ENCODE results near the gene CHD2. TPM values are rescaled to one million over a fixed set of nuclear protein-coding genes. Genes with fewer than 3 reads are reported as not detected.
"Not testable (repeated sequence)": the region's sequence is repeated elsewhere in the genome, so short reads cannot be mapped to it uniquely, and the experiment has no call there.

Gene CHD2
- total and polyA plus RNA-seq, 2 donors, result 62.0 to 78.7 TPM

GRCh38 chr15:93034512-93034911, 134.4 kb downstream of the CHD2 start:
- Histone ChIP-seq H3K4me1 (ENCODE audit: control insufficient read depth in 2 of 2, insufficient read depth in 2 of 2, low read length in 2 of 2) (peaks cover 7 to 9% of the 10 kb centered on the region in 2 donors), H3K4me3 (ENCODE audit: low read length in 2 of 2) (no peak overlapping the region), H3K9me3 (ENCODE audit: control insufficient read depth in 2 of 2, insufficient read depth in 1 of 2, low read length in 1 of 2) (no peaks in the 10 kb centered on the region), H3K36me3 (ENCODE audit: control insufficient read depth in 2 of 2, insufficient read depth in 2 of 2, low read length in 1 of 2) (no peaks in the 10 kb centered on the region), H3K27ac (ENCODE audit: low read depth in 1 of 2, low read length in 1 of 2) (no peak overlapping the region), H3K27me3 (ENCODE audit: control insufficient read depth in 2 of 2, insufficient read depth in 1 of 2, low read length in 1 of 2) (no peaks in the 10 kb centered on the region)
- WGBS, result 97% methylated on average over 7 of the region's 7 CpGs
- no peak for DNase-seq (ENCODE audit: low read depth in 6 of 9, low spot score in 9 of 9)

- Histone ChIP-seq H3K9me3 (ENCODE audit: control insufficient read depth in 2 of 2, insufficient read depth in 1 of 2, low read length in 1 of 2) (no peaks in the 10 kb centered on the region), H3K4me1 (ENCODE audit: control insufficient read depth in 2 of 2, insufficient read depth in 2 of 2, low read length in 2 of 2) (peaks cover 6 to 9% of the 10 kb centered on the region in 2 donors), H3K4me3 (ENCODE audit: low read length in 2 of 2) (no peak overlapping the region), H3K27me3 (ENCODE audit: control insufficient read depth in 2 of 2, insufficient read depth in 1 of 2, low read length in 1 of 2) (no peaks in the 10 kb centered on the region), H3K36me3 (ENCODE audit: control insufficient read depth in 2 of 2, insufficient read depth in 2 of 2, low read length in 1 of 2) (no peaks in the 10 kb centered on the region), H3K27ac (ENCODE audit: low read depth in 1 of 2, low read length in 1 of 2) (no peak overlapping the region)
- no peak for DNase-seq (ENCODE audit: low read depth in 6 of 9, low spot score in 9 of 9)
- 79% methylated on average over 18 of the region's 18 CpGs for WGBS
These were observed 135.2 kb downstream of the CHD2 start for GRCh38 chr15:93035092-93035915.

- DNase-seq (ENCODE audit: low read depth in 6 of 9, low spot score in 9 of 9), result peak in 8 of 9 donors; percentile 23 to 70 (median 38)
- no peaks in the 10 kb centered on the region for H3K27me3 ChIP-seq (ENCODE audit: control insufficient read depth in 2 of 2, insufficient read depth in 1 of 2, low read length in 1 of 2)
- no peak overlapping the region for H3K4me3 ChIP-seq (ENCODE audit: low read length in 2 of 2)
- no peaks in the 10 kb centered on the region for H3K36me3 ChIP-seq (ENCODE audit: control insufficient read depth in 2 of 2, insufficient read depth in 2 of 2, low read length in 1 of 2)
- H3K27ac ChIP-seq (ENCODE audit: low read depth in 1 of 2, low read length in 1 of 2), result no peak overlapping the region
- H3K4me1 ChIP-seq (ENCODE audit: control insufficient read depth in 2 of 2, insufficient read depth in 2 of 2, low read length in 2 of 2), result peaks cover 0 to 4% of the 10 kb centered on the region in 2 donors
- no peaks in the 10 kb centered on the region for H3K9me3 ChIP-seq (ENCODE audit: control insufficient read depth in 2 of 2, insufficient read depth in 1 of 2, low read length in 1 of 2)
- WGBS, result 50% methylated on average over 32 of the region's 32 CpGs
These were observed 136.1 kb downstream of the CHD2 start for GRCh38 chr15:93035953-93036810.

GRCh38 chr15:93036951-93037819, 137.1 kb downstream of the CHD2 start:
- Histone ChIP-seq H3K9me3 (ENCODE audit: control insufficient read depth in 2 of 2, insufficient read depth in 1 of 2, low read length in 1 of 2) (no peaks in the 10 kb centered on the region), H3K27ac (ENCODE audit: low read depth in 1 of 2, low read length in 1 of 2) (no peak overlapping the region), H3K27me3 (ENCODE audit: control insufficient read depth in 2 of 2, insufficient read depth in 1 of 2, low read length in 1 of 2) (no peaks in the 10 kb centered on the region), H3K4me3 (ENCODE audit: low read length in 2 of 2) (no peak overlapping the region), H3K36me3 (ENCODE audit: control insufficient read depth in 2 of 2, insufficient read depth in 2 of 2, low read length in 1 of 2) (no peaks in the 10 kb centered on the region), H3K4me1 (ENCODE audit: control insufficient read depth in 2 of 2, insufficient read depth in 2 of 2, low read length in 2 of 2) (peaks cover 0 to 4% of the 10 kb centered on the region in 2 donors)
- 89% methylated on average over 29 of the region's 29 CpGs for WGBS
- no peak for DNase-seq (ENCODE audit: low read depth in 6 of 9, low spot score in 9 of 9)

- H3K9me3 ChIP-seq (ENCODE audit: control insufficient read depth in 2 of 2, insufficient read depth in 1 of 2, low read length in 1 of 2), result no peaks in the 10 kb centered on the region
- H3K27me3 ChIP-seq (ENCODE audit: control insufficient read depth in 2 of 2, insufficient read depth in 1 of 2, low read length in 1 of 2), result no peaks in the 10 kb centered on the region
- no peak overlapping the region for H3K4me3 ChIP-seq (ENCODE audit: low read length in 2 of 2)
- no peaks in the 10 kb centered on the region for H3K36me3 ChIP-seq (ENCODE audit: control insufficient read depth in 2 of 2, insufficient read depth in 2 of 2, low read length in 1 of 2)
- WGBS, result 95% methylated on average over 20 of the region's 20 CpGs
- no peak for DNase-seq (ENCODE audit: low read depth in 6 of 9, low spot score in 9 of 9)
- H3K4me1 ChIP-seq (ENCODE audit: control insufficient read depth in 2 of 2, insufficient read depth in 2 of 2, low read length in 2 of 2), result peaks cover 0 to 4% of the 10 kb centered on the region in 2 donors
- no peak overlapping the region for H3K27ac ChIP-seq (ENCODE audit: low read depth in 1 of 2, low read length in 1 of 2)
These were observed 137.9 kb downstream of the CHD2 start for GRCh38 chr15:93037820-93038705.

- 89% methylated on average over 13 of the region's 13 CpGs for WGBS
- H3K9me3 ChIP-seq (ENCODE audit: control insufficient read depth in 2 of 2, insufficient read depth in 1 of 2, low read length in 1 of 2); H3K4me1 ChIP-seq (ENCODE audit: control insufficient read depth in 2 of 2, insufficient read depth in 2 of 2, low read length in 2 of 2): not testable (repeated sequence)
These were observed 139.6 kb downstream of the CHD2 start for GRCh38 chr15:93039562-93040287.

GRCh38 chr15:93040288-93041158, 140.4 kb downstream of the CHD2 start:
- H3K4me3 ChIP-seq (ENCODE audit: low read length in 2 of 2), result no peak overlapping the region
- H3K36me3 ChIP-seq (ENCODE audit: control insufficient read depth in 2 of 2, insufficient read depth in 2 of 2, low read length in 1 of 2), result no peaks in the 10 kb centered on the region
- WGBS, result 81% methylated on average over 20 of the region's 20 CpGs
- no peak for DNase-seq (ENCODE audit: low read depth in 6 of 9, low spot score in 9 of 9)
- H3K27ac ChIP-seq (ENCODE audit: low read depth in 1 of 2, low read length in 1 of 2), result no peak overlapping the region
- H3K4me1 ChIP-seq (ENCODE audit: control insufficient read depth in 2 of 2, insufficient read depth in 2 of 2, low read length in 2 of 2), result peaks cover 0 to 4% of the 10 kb centered on the region in 2 donors
- no peaks in the 10 kb centered on the region for H3K27me3 ChIP-seq (ENCODE audit: control insufficient read depth in 2 of 2, insufficient read depth in 1 of 2, low read length in 1 of 2)
- no peaks in the 10 kb centered on the region for H3K9me3 ChIP-seq (ENCODE audit: control insufficient read depth in 2 of 2, insufficient read depth in 1 of 2, low read length in 1 of 2)

More at GRCh38 chr15:93039562-93040287, 139.6 kb downstream of the CHD2 start:
- not testable (repeated sequence) for DNase-seq (ENCODE audit: low read depth in 6 of 9, low spot score in 9 of 9); H3K4me3 ChIP-seq (ENCODE audit: low read length in 2 of 2); H3K36me3 ChIP-seq (ENCODE audit: control insufficient read depth in 2 of 2, insufficient read depth in 2 of 2, low read length in 1 of 2); H3K27me3 ChIP-seq (ENCODE audit: control insufficient read depth in 2 of 2, insufficient read depth in 1 of 2, low read length in 1 of 2); H3K27ac ChIP-seq (ENCODE audit: low read depth in 1 of 2, low read length in 1 of 2)
